ENCODE data around the gene TOP3B. TPM values are rescaled to one million over a fixed set of nuclear protein-coding genes. Genes with fewer than 3 reads are reported as not detected.

Gene TOP3B
- total RNA-seq, 1 donor from 2014 or later, result 29.2 TPM

DNA sequence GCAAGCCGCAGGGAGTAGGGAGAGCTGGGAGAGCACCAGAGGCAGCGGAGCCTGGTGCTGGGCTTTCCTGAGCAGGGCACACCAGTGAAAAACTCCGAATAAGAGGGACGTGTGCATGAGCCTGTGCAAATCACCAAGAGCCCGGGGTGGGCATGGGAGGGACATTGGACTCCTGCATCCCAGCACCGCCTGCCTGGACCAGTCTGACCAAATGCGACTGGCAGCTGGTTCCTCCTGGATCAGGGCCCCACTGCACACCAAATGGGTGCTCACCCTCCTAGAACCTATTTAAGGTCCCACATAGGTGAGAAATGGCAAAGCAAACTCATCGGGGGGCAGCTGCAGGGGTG, 33.0 kb downstream of the TOP3B start:
- Histone ChIP-seq H3K36me3 (ENCODE audit: control insufficient read depth, insufficient read depth, low read length) (no peaks in the 10 kb centered on the region), H3K27me3 (ENCODE audit: control insufficient read depth, insufficient read depth, low read length) (no peaks in the 10 kb centered on the region), H3K4me3 (ENCODE audit: low read depth, low read length) (no peak overlapping the region)
- TF ChIP-seq, protein P1, sequence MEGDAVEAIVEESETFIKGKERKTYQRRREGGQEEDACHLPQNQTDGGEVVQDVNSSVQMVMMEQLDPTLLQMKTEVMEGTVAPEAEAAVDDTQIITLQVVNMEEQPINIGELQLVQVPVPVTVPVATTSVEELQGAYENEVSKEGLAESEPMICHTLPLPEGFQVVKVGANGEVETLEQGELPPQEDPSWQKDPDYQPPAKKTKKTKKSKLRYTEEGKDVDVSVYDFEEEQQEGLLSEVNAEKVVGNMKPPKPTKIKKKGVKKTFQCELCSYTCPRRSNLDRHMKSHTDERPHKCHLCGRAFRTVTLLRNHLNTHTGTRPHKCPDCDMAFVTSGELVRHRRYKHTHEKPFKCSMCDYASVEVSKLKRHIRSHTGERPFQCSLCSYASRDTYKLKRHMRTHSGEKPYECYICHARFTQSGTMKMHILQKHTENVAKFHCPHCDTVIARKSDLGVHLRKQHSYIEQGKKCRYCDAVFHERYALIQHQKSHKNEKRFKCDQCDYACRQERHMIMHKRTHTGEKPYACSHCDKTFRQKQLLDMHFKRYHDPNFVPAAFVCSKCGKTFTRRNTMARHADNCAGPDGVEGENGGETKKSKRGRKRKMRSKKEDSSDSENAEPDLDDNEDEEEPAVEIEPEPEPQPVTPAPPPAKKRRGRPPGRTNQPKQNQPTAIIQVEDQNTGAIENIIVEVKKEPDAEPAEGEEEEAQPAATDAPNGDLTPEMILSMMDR (IDR thresholded peaks at IDR 0.05; ENCODE audit: insufficient read depth, low read length, poor library complexity, severe bottlenecking), result no peak
- DNase-seq (ENCODE audit: low read depth), result no peak

DNA sequence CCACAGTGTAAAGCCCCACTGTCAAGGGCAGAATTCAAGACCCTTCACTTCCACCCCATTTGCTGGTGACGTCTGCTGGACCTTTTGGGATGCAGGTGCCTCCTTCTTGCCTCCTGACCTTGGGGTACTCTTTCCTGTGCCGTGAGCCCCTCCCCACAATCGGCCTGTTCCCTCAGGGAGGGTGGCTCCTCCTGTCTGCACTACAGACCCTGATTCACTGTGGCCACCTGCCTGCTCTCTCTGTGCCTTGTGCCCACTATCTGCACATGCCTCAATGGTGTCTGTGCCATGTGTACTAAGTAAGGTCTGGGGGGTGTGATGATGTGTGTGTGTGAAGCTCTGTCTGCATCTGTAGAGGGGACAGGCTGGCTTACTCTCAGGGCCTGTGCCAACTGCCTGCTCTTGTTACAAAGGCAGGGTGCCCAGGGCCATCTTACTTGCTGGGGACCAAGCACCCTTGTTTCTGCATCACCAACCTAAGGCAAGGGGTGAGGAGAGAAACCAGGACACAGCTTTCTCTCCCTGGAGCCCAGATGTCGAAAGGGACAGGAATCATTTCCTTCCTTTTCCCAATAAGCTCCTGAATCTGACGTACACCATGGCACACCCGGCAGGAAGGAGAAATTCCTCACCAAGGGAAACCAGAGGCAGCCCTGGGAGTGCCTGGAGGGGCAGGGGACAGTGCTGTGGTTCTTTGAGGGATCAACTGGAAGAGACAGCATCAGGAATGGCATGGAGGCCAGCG, 33.6 kb downstream of the TOP3B start:
- H3K4me3 ChIP-seq (ENCODE audit: low read depth, low read length), result no peak overlapping the region
- TF ChIP-seq, protein P1 (IDR thresholded peaks at IDR 0.05; ENCODE audit: insufficient read depth, low read length, poor library complexity, severe bottlenecking), result no peak
- DNase-seq (ENCODE audit: low read depth), result no peak
- no peaks in the 10 kb centered on the region for H3K36me3 ChIP-seq (ENCODE audit: control insufficient read depth, insufficient read depth, low read length)
- H3K27me3 ChIP-seq (ENCODE audit: control insufficient read depth, insufficient read depth, low read length), result no peaks in the 10 kb centered on the region

DNA sequence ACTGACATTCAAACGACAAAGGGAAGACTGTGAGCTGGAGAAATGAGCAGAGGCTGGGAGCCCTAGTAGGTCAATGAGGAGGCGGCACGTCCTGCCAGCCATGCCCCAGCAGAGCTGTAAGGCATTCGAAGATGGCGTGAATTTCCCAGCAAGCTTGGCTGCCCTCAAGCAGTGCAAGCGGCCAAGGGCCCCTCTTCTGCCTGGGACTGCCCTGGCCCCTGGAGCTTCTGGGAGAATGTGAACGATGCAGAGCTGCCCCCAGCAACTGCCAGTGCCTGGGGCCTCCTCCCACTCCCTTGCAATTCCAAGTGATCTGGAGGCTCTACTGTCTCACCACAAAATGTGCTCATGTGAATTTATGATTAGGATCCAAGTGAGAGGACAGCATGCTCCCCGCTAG, 34.2 kb downstream of the TOP3B start:
- TF ChIP-seq, protein P1 (IDR thresholded peaks at IDR 0.05; ENCODE audit: insufficient read depth, low read length, poor library complexity, severe bottlenecking), result no peak

DNA sequence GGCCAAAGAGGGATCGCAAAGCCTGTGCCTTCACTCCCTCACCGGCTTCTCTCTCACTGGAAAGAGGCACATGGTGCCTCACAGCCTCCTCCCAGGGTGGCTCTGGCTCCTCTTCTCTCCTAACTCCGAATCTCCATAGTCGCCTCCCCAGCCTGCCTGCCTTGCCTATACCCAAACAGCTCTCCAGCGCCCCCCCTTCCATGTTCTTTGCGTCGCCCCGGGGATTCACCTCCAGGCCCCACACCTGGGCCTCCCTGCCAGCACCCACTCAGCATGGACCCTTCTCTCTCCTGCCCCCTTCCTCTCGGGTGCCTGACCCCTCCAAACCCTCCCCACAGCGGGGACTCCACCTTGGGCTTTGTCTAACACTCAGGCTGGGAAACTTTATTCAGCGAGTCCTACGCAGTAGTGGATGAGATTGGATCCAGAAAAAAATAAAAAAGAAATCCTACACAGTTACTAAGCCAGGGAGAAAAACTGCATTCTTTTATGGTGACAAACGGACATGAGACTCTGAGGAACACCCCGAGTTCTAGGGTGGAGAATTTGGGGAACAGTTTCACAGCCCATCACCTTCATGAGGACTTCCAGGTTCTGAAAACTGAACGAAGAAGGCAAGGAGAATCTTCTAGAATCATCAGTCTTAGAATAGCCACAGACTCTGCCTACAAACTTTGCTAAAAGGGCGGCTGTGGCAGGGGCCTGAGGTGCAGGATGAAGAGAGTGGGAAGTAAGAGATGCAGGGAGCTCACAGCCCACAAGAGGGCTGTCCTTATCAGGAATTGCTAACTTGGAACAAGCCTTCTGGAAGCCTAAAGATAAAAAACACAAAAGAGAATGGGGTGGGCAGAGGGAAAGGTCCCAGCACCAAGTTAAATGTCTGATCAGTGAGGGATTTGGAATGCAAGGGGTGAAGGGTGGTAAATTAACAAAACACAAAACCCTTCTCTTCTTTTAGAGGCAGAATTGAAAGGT, 35.3 kb downstream of the TOP3B start:
- DNase-seq (ENCODE audit: low read depth), result no peak
- Histone ChIP-seq H3K36me3 (ENCODE audit: control insufficient read depth, insufficient read depth, low read length) (no peaks in the 10 kb centered on the region), H3K27me3 (ENCODE audit: control insufficient read depth, insufficient read depth, low read length) (no peaks in the 10 kb centered on the region), H3K4me3 (ENCODE audit: low read depth, low read length) (no peak overlapping the region)
- TF ChIP-seq, protein P1 (IDR thresholded peaks at IDR 0.05; ENCODE audit: insufficient read depth, low read length, poor library complexity, severe bottlenecking), result peak; percentile 47

More for the DNA sequence above, 34.2 kb downstream of the TOP3B start:
- no peaks in the 10 kb centered on the region for H3K27me3 ChIP-seq (ENCODE audit: control insufficient read depth, insufficient read depth, low read length)
- H3K36me3 ChIP-seq (ENCODE audit: control insufficient read depth, insufficient read depth, low read length), result no peaks in the 10 kb centered on the region
- DNase-seq (ENCODE audit: low read depth), result no peak
- no peak overlapping the region for H3K4me3 ChIP-seq (ENCODE audit: low read depth, low read length)

DNA sequence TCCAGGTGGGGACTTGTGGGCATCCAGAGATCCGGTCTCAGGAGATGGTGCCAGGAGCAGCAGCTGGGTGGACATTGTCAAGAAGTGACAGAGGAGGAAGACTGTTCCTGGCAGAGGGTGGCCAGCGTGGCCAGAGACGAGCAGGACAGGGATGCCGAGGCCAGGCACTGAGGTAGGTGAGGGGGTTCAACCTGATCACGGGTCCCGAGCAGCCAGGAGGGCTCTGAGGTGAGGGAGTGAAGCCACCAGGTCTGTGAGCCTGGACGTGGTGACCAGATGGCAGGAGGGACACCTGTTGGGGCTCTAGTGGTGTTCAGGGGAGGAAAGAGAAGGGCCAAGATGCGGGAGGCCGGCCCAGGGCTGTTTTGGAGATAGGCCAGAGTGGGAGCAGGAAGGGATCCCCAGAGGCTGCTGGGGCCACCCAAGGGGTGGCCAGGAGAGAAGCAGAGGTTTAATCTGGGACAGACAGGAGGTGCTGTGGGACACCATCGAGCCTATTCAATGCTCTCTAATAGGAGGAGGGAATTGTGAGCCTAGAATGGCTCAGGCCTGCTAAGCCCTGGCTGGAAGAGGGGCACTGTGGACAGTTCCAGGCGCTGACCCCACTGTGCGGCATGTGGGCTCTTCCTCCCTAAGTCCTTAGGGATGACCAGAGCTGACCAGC, 36.2 kb downstream of the TOP3B start:
- H3K4me3 ChIP-seq (ENCODE audit: low read depth, low read length), result no peak overlapping the region
- H3K27me3 ChIP-seq (ENCODE audit: control insufficient read depth, insufficient read depth, low read length), result no peaks in the 10 kb centered on the region
- H3K36me3 ChIP-seq (ENCODE audit: control insufficient read depth, insufficient read depth, low read length), result no peaks in the 10 kb centered on the region
- TF ChIP-seq, protein P1 (IDR thresholded peaks at IDR 0.05; ENCODE audit: insufficient read depth, low read length, poor library complexity, severe bottlenecking), result no peak
- no peak for DNase-seq (ENCODE audit: low read depth)
